SK-N-SH (cell line): ENCODE results near the gene SIAH1. TPM values are rescaled to one million over a fixed set of nuclear protein-coding genes. Genes with fewer than 3 reads are reported as not detected.

Source experiments
- CTCF ChIA-PET: fragments of 300-600, 350-600 bp; formaldehyde crosslinking; extraction: SDS; loops from one replicate; lab custom pipeline; 2021; lab: Yijun Ruan, JAX
- POLR2A ChIA-PET: fragments of 350-600 bp; sonication (Branson Sonifier 250); formaldehyde crosslinking; extraction: SDS; loops from one replicate; lab custom pipeline; 2020; ENCODE audit warnings: antibody characterized with exemption, inconsistent platforms; lab: Yijun Ruan, JAX
- DNase-seq: peaks from one replicate; pipeline ENCODE4 v3.0.0; 2012
- H2AFZ ChIP-seq: fragments of 200-600 bp; sonication (generic); 2 replicates; pipeline ENCODE4 v1.8.1; 2016; ENCODE audit warnings: antibody characterized with exemption, mild to moderate bottlenecking, low read depth
- H3F3A ChIP-seq: fragments of 200-600 bp; sonication (generic); replicated peaks from 2 replicates; pipeline ENCODE3; 2016; ENCODE audit warnings: antibody characterized with exemption, mild to moderate bottlenecking; ENCODE audit not compliant: insufficient read depth
- H3K27ac ChIP-seq, 2 experiments: fragments of 200-500 bp in 1 of 2; fragments of 200-600 bp in 1 of 2; sonication (Bioruptor generic) in 1 of 2; sonication (generic), shearing (Covaris generic) in 1 of 2; 2 replicates each; pipeline versions ENCODE4 v1.5.1 to v1.6.1; 2014 to 2016; ENCODE audit warnings: low read depth in 2 of 2, inconsistent platforms in 1 of 2, low read length in 1 of 2, mild to moderate bottlenecking in 1 of 2, mixed read lengths in 1 of 2
- H3K27me3 ChIP-seq: fragments of 200-600 bp; sonication (generic), shearing (Covaris generic); 2 replicates; pipeline ENCODE4 v1.6.1; 2016; ENCODE audit warnings: mixed run types; ENCODE audit not compliant: insufficient read depth
- H3K36me3 ChIP-seq, 2 experiments: fragments of 200-500 bp in 1 of 2; fragments of 200-600 bp in 1 of 2; sonication (Bioruptor generic) in 1 of 2; sonication (generic) in 1 of 2; replicated peaks in 1 of 2; 2 replicates each; pipeline versions ENCODE3 to v1.5.1; 2014 to 2016; ENCODE audit warnings: low read length in 1 of 2, mild to moderate bottlenecking in 1 of 2; ENCODE audit not compliant: insufficient read depth in 2 of 2, control insufficient read depth in 1 of 2
- H3K4me1 ChIP-seq, 2 experiments: fragments of 200-500 bp in 1 of 2; fragments of 200-600 bp in 1 of 2; sonication (Bioruptor generic) in 1 of 2; sonication (generic), shearing (Covaris generic) in 1 of 2; 2 replicates each; pipeline versions ENCODE4 v1.5.1 to v1.6.1; 2014 to 2016; ENCODE audit warnings: low read depth in 1 of 2, low read length in 1 of 2, mixed run types in 1 of 2; ENCODE audit not compliant: insufficient read depth in 2 of 2, control insufficient read depth in 1 of 2
- H3K4me2 ChIP-seq: fragments of 200-600 bp; sonication (generic), shearing (Covaris generic); 2 replicates; pipeline ENCODE4 v1.6.1; 2017; ENCODE audit warnings: mixed run types
- H3K4me3 ChIP-seq, 2 experiments: fragments of 200-500 bp in 1 of 2; fragments of 200-600 bp in 1 of 2; sonication (Bioruptor generic) in 1 of 2; sonication (generic), shearing (Covaris generic) in 1 of 2; 2 replicates each; pipeline versions ENCODE4 v1.5.1 to v1.8.1; 2014 to 2016; ENCODE audit warnings: low read depth in 2 of 2, inconsistent platforms in 1 of 2, low read length in 1 of 2, mild to moderate bottlenecking in 1 of 2, mixed read lengths in 1 of 2, moderate library complexity in 1 of 2
- H3K79me2 ChIP-seq: fragments of 200-600 bp; sonication (generic); 2 replicates; pipeline ENCODE4 v1.8.1; 2017; ENCODE audit warnings: mild to moderate bottlenecking; ENCODE audit not compliant: insufficient read depth
- H3K9ac ChIP-seq: fragments of 200-600 bp; sonication (generic); 2 replicates; pipeline ENCODE4 v1.6.1; 2017; ENCODE audit warnings: mixed run types
- H3K9me2 ChIP-seq: fragments of 200-600 bp; sonication (generic); 2 replicates; pipeline ENCODE4 v1.6.1; 2017; ENCODE audit warnings: mixed run types
- H3K9me3 ChIP-seq: fragments of 200-600 bp; sonication (generic); 2 replicates; pipeline ENCODE4 v1.6.1; 2017; ENCODE audit warnings: mixed run types, mild to moderate bottlenecking, moderate library complexity
- H4K20me1 ChIP-seq: fragments of 200-600 bp; sonication (generic); 2 replicates; pipeline ENCODE4 v1.6.1; 2017; ENCODE audit warnings: mild to moderate bottlenecking, mixed run types; ENCODE audit not compliant: insufficient read depth
- EZH2phosphoT487 ChIP-seq: fragments of 200-600 bp; sonication (generic); IDR thresholded peaks from 2 replicates; pipeline ENCODE4 v1.6.1; 2017; ENCODE audit warnings: low read depth, mixed run types, mild to moderate bottlenecking, antibody characterized with exemption, moderate library complexity, borderline replicate concordance
- FOSL2 ChIP-seq: IDR thresholded peaks from 2 replicates; pipeline ENCODE4 v1.4.0; 2012; ENCODE audit warnings: low read depth, mild to moderate bottlenecking, moderate library complexity, borderline replicate concordance
- FOXJ3 ChIP-seq: sonication (generic); formaldehyde crosslinking; IDR thresholded peaks from 2 replicates; pipeline ENCODE4 v1.5.1; 2020; ENCODE audit warnings: mild to moderate bottlenecking, missing genetic modification reagents
- IRF3 ChIP-seq: fragments of 150-350 bp; IDR thresholded peaks from 2 replicates; pipeline ENCODE4 v1.6.1; 2016; ENCODE audit warnings: mild to moderate bottlenecking, low read depth, low read length
- JUND ChIP-seq: IDR thresholded peaks from 2 replicates; pipeline ENCODE4 v1.4.0; 2012
- MAX ChIP-seq: IDR thresholded peaks from 2 replicates; pipeline ENCODE4 v1.4.0; 2012; ENCODE audit warnings: low read depth
- MEF2A ChIP-seq: IDR thresholded peaks from 2 replicates; pipeline ENCODE4 v1.4.0; 2012; ENCODE audit warnings: low read depth, borderline replicate concordance
- MXI1 ChIP-seq: IDR thresholded peaks from 2 replicates; pipeline ENCODE4 v1.6.1; 2012; ENCODE audit warnings: mild to moderate bottlenecking, low read depth, low read length, improper control_type of control experiment
- PBX3 ChIP-seq: IDR thresholded peaks from 2 replicates; pipeline ENCODE4; 2012
- RAD21 ChIP-seq: IDR thresholded peaks from 2 replicates; pipeline ENCODE4 v1.6.1; 2012; ENCODE audit warnings: mild to moderate bottlenecking, low read length
- TCF12 ChIP-seq: IDR thresholded peaks from 2 replicates; pipeline ENCODE4 v1.4.0; 2012
- USF1 ChIP-seq: IDR thresholded peaks from 2 replicates; pipeline ENCODE4 v1.4.0; 2012; ENCODE audit warnings: low read depth, borderline replicate concordance
- USF2 ChIP-seq: fragments of 150-350 bp; IDR thresholded peaks from 2 replicates; pipeline ENCODE4 v1.6.1; 2017; ENCODE audit warnings: antibody characterized with exemption, low read length, low read depth, borderline replicate concordance
- ZBTB33 ChIP-seq: IDR thresholded peaks from 2 replicates; pipeline ENCODE4 v1.4.0; 2012; ENCODE audit warnings: low read depth, borderline replicate concordance
- WGBS: methylation state at CpG from one replicate; pipeline ENCODE4 v1.1.6; 2017; ENCODE audit warnings: low lambda C conversion rate; 5-methylcytosine and 5-hydroxymethylcytosine counted together
- polyA plus RNA-seq, 3 experiments: library from polyadenylated mRNA; depleted of rRNA; stranded (reverse); fragments of >200 nt; gene quantifications; 2 replicates each; pipeline ENCODE4 v1.2.3, GENCODE V29; 2012

Gene SIAH1
- polyA plus RNA-seq, 1 of the 3 experiments (the other 2 are of a cell fraction) = 15.4 TPM

GRCh38 chr16:48367441-48368049 lies 17.7 kb downstream of the SIAH1 start (continued):
- TF ChIP-seq USF1 (no peak), TCF12 (no peak), MEF2A (no peak), RAD21 (no peak), EZH2phosphoT487 (no peak), FOSL2 (no peak), PBX3 (no peak), FOXJ3 (CRISPR knock-in tag) (no peak), USF2 (no peak)

- peak overlapping the region; percentile 33; the same call in 1 of the 2 replicates for H2AFZ ChIP-seq
- TF ChIP-seq JUND (no peak), MXI1 (peak; percentile 53; the same call in 1 of the 2 replicates), USF2 (no peak), EZH2phosphoT487 (no peak), IRF3 (no peak), ZBTB33 (no peak), TCF12 (0 out of 2 replicates have a peak, but pooled peaks have one; percentile 9), MAX (peak; percentile 60; the same call in 1 of the 2 replicates), FOSL2 (no peak), RAD21 (no peak)
- peak overlapping the region; percentile 63 to 86 for H3K4me3 ChIP-seq
- peaks cover 93% of the 10 kb centered on the region for H4K20me1 ChIP-seq
- 19% methylated on average over 21 of the region's 21 CpGs for WGBS
- H3K9ac ChIP-seq = peak overlapping the region; percentile 82
- H3K36me3 ChIP-seq = peaks cover 8 to 9% of the 10 kb centered on the region in 2 experiments
- peak; percentile 46 for DNase-seq
- peaks cover 98% of the 10 kb centered on the region for H3K79me2 ChIP-seq
- CTCF ChIA-PET = interaction anchor here (0.7 to 4.8 kb wide), 10 partner anchors 11 to 264 kb away, joined by 3 to 33 read pairs (median 4); no protein-coding TSS in a partner anchor
- POLR2A ChIA-PET = interaction anchor here (0.5 to 2.1 kb wide), 3 partner anchors 18 to 20 kb away, joined by 3 to 21 read pairs (median 3); partner anchors contain the start of gene SIAH1
- peaks cover 31% of the 10 kb centered on the region for H3F3A ChIP-seq
- H3K4me1 ChIP-seq = peaks cover 17 to 32% of the 10 kb centered on the region in 2 experiments; a peak in 3 of 4 replicates
- H3K27me3 ChIP-seq = no peaks in the 10 kb centered on the region
- H3K27ac ChIP-seq = peak overlapping the region; percentile 82 to 91
- no peaks in the 10 kb centered on the region for H3K9me3 ChIP-seq
- no peaks in the 10 kb centered on the region for H3K9me2 ChIP-seq
- peak overlapping the region; percentile 89 for H3K4me2 ChIP-seq
Observed at GRCh38 chr16:48366165-48367093, 18.8 kb downstream of the SIAH1 start.
